NK-92 treated with Interleukin-12 subunit alpha and Interleukin-12 subunit beta, amount 100 ng/mL, for 24 hours (cell line): ENCODE measurements around the gene LCE3E.

Experiments
- DNase-seq: peaks from one replicate; lab custom pipeline; 2025; lab: John Stamatoyannopoulos, UW

LCE3E gene

GRCh38 chr1:152516082-152516481 lies 50.5 kb downstream of the LCE3E start:
- DNase-seq = no peak
